Heart right ventricle (tissue), 16 donors: ENCODE results near the gene TMEM100. TPM values are rescaled to one million over a fixed set of nuclear protein-coding genes. Genes with fewer than 3 reads are reported as not detected.

ENCODE experiments used
- ATAC-seq, 8 donors: fragments of 200-7000 bp; cut with Tn5 transposase; one replicate each; pipeline ENCODE4 v1.9.1; 2020; ENCODE audit warnings: mild to moderate bottlenecking in 8 of 8, moderate library complexity in 8 of 8, moderate number of reproducible peaks in 1 of 8
- DNase-seq, 2 donors: peaks; one replicate each; pipeline ENCODE4 v3.0.0-alpha.2; 2020
- H3K27ac ChIP-seq, 10 donors: fragments of 200-600 bp; sonication (generic) in 2 of 10; one replicate each; pipeline versions ENCODE4 v1.5.0 to v1.8.0; 2020 to 2022; ENCODE audit warnings: mild to moderate bottlenecking in 3 of 10
- H3K27me3 ChIP-seq, 7 donors: fragments of 200-600 bp; one replicate each; pipeline ENCODE4 v1.8.0; 2021 to 2022; ENCODE audit warnings: mild to moderate bottlenecking in 2 of 7
- H3K36me3 ChIP-seq, 9 donors: fragments of 200-600 bp; sonication (generic) in 1 of 9; one replicate each; pipeline versions ENCODE4 v1.5.0 to v1.8.0; 2020 to 2022; ENCODE audit warnings: mild to moderate bottlenecking in 2 of 9
- H3K4me1 ChIP-seq, 9 donors: fragments of 200-600 bp; sonication (generic) in 1 of 9; one replicate each; pipeline versions ENCODE4 v1.5.0 to v1.8.0; 2020 to 2022; ENCODE audit warnings: mild to moderate bottlenecking in 4 of 9
- H3K4me3 ChIP-seq, 10 donors: fragments of 200-600 bp; sonication (generic) in 2 of 10; one replicate each; pipeline versions ENCODE4 v1.5.0 to v1.8.0; 2020 to 2022; ENCODE audit warnings: mild to moderate bottlenecking in 7 of 10, moderate library complexity in 2 of 10
- H3K9me3 ChIP-seq, 11 donors: fragments of 200-600 bp in 10 of 11; sonication (generic) in 2 of 11; one replicate each; pipeline versions ENCODE4 v1.5.0 to v1.8.0; 2013 to 2022; ENCODE audit warnings: mild to moderate bottlenecking in 2 of 11, control low read depth in 1 of 11, moderate library complexity in 1 of 11
- WGBS, 2 donors: extraction: QIAGEN DNeasy Blood & Tissue Kit; methylation state at CpG; one replicate each; pipeline ENCODE4 v1.1.7; 2013; ENCODE audit warnings: inconsistent platforms in 1 of 2; 5-methylcytosine and 5-hydroxymethylcytosine counted together
- intact Hi-C, 10 donors: fragments of 100-400 bp; cut with DNase I; formaldehyde crosslinking; loops; one replicate each; pipeline versions ENCODE4 v1.11.1 to v1.14.2; 2022
- long read RNA-seq, 3 donors: library from polyadenylated mRNA; unstranded; transcript quantifications; one replicate each; pipeline ENCODE4 v2.0.0, GENCODE V29; 2020 to 2021
- polyA plus RNA-seq, 2 donors: library from polyadenylated mRNA; stranded (reverse); fragments of 200-250 nt; gene quantifications; one replicate each; pipeline ENCODE4 v1.2.3, GENCODE V29; 2013
- total RNA-seq, 10 donors: library from RNA; stranded (reverse); fragmentation: NEBNext Ultra II Directional in 3 of 10; extraction: Animal tissue kit (Norgen Biotek cat#: 25700) in 3 of 10; gene quantifications; one replicate each; pipeline versions ENCODE4 v1.2.1 to v1.2.4, GENCODE V29; 2021 to 2023
- TF ChIP-seq, protein P1 (sequence below), 9 donors: fragments of 200-600 bp; sonication (generic) in 2 of 9; IDR thresholded peaks; one replicate each; pipeline versions ENCODE4 v1.5.0 to v1.8.0; 2021 to 2022; ENCODE audit warnings: antibody characterized with exemption in 9 of 9, mild to moderate bottlenecking in 5 of 9, moderate library complexity in 1 of 9
- donor health status: Arrhythmogenic right ventricular cardiomyopathy.
- donor health status: ischemic (EF 13 %, LVEDD 7.1; RV severe dilation, severe dysfunction).
- donor health status: healthy with polysubstance abuse.
- donor health status: DM: no; HTN: yes; CAD: no.
- donor health status: DM: no; HTN: no; CAD: no.
- donor health status: ischemic (EF 25% LVEDD 6.9; RV normal size, moderate dysfunction).
- donor health status: ischemic (EF 25% LVEDD 5.7; RV mildly dilated, moderate dysfunction).
- donor health status: healthy.
- donor health status: DM: yes; HTN: yes; CAD: no.
- donor health status: Ischemic cardiomyopathy.
- donor health status: ischemic (EF 35%, LVEDD 5.7; RV mildly dilated, moderate dysfunction).
- donor health status: nonischemic (EF 11% LVEDD 7.7; RV severe dilation, severe dysfunction).
- donor health status: DM: yes; HTN: yes; CAD: no.
- donor health status: PGD.
- donor health status: ischemic (EF 29% LVEDD 5.4; RV normal size, mild dysfunction).
- donor health status: nonischemic (EF 23%, LVEDD 6.1; RV moderate dilation, normal function).

Gene TMEM100, protein sequence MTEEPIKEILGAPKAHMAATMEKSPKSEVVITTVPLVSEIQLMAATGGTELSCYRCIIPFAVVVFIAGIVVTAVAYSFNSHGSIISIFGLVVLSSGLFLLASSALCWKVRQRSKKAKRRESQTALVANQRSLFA
- 10 to 100 TPM in 1 of 10 donors, 1 to 10 TPM in 9; 1.6 to 12.1 (median 5.7) TPM for total RNA-seq
- polyA plus RNA-seq, result 1 to 10 TPM; 6.4 to 8.3 TPM
- long read RNA-seq, donor 1, partial matches to known transcripts, result 0 of 4 reads
- long read RNA-seq, donor 1, other reads (novel, unspliced or antisense), result 3 of 4 reads
- long read RNA-seq, donor 2, result 0 reads
- long read RNA-seq, donor 3, result 0 reads

DNA sequence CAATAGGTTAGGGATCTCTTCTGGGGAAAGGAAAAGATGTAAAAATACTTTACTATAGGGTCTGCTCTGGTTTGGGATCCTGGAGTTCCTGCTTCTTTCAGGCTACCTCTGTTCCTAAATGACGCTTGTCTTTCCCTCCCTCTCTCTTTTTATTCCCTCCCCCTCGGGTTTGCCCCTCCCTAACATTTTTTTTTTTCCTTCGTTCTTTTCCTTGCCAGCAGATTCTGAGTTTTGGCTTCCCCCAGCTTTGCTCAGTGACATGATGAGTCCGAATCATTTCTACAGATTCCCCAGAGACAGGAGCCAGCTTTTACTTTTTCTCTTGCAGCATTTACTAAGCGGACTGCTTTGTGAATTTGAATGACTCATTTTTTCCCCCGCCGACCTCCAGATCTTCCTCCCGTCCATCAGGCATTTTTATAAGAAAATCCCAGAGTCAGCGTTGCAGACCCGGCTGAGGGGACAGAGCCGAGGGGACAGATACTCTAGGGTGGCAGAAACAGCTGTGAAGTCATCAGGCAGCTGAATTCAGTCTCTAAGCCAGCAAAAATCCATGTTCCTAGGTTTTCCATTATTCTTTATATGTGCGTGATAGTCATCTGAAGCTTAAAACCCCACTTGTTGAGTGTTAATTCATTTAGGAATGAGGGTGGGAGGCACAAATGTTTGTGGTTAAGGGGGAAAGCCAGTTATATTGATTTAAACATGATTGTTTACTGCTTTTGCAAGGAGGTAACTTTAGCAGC, at the start of gene TMEM100:
Gene TMEM100 (minus strand): TSS at position 123 of the 746 bp plus-strand sequence. CDS start 1,794 bp downstream, outside the sequence.
- TF ChIP-seq, protein P1, sequence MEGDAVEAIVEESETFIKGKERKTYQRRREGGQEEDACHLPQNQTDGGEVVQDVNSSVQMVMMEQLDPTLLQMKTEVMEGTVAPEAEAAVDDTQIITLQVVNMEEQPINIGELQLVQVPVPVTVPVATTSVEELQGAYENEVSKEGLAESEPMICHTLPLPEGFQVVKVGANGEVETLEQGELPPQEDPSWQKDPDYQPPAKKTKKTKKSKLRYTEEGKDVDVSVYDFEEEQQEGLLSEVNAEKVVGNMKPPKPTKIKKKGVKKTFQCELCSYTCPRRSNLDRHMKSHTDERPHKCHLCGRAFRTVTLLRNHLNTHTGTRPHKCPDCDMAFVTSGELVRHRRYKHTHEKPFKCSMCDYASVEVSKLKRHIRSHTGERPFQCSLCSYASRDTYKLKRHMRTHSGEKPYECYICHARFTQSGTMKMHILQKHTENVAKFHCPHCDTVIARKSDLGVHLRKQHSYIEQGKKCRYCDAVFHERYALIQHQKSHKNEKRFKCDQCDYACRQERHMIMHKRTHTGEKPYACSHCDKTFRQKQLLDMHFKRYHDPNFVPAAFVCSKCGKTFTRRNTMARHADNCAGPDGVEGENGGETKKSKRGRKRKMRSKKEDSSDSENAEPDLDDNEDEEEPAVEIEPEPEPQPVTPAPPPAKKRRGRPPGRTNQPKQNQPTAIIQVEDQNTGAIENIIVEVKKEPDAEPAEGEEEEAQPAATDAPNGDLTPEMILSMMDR (IDR thresholded peaks at IDR 0.05), result no peak
- 11 to 18% methylated on average over 12 of the region's 12 CpGs for WGBS, 2 donors
- ATAC-seq, result peak; percentile 27 to 81 (median 62)

DNA sequence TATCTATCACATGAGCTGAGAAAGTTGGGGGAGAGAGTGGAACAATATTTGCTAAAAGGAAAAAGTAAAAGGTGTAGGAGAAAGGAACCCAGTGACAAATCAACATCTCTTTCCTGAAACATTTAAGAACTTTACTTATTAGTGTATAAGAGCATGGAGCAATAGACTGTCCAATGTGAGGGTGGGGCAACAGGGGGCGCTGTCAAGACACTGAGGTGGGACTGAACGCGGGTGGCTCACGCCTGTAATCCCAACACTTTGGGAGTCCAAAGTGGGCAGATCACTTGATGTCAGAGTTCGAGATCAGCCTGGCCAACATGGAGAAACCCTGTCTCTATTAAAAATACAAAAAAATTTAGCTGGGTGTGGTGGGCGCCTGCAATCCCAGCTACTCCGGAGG, 49.4 kb upstream of the TMEM100 start:
- Histone ChIP-seq H3K27me3 (no peaks in the 10 kb centered on the region), H3K4me1 (peaks cover 0 to 16% (median 15%) of the 10 kb centered on the region in 9 donors), H3K4me3 (no peak overlapping the region), H3K36me3 (peaks cover 0 to 93% (median 31%) of the 10 kb centered on the region in 9 donors), H3K9me3 (no peaks in the 10 kb centered on the region), H3K27ac (no peak overlapping the region)
- intact Hi-C loops, result loop anchor here in 4 of 10 donors (5.0 to 10.0 kb wide), 4 partner anchors 55 to 245 kb away; no protein-coding TSS in a partner anchor
- DNase-seq (no peak), ATAC-seq (no peak)
- WGBS, 2 donors, result 96 to 97% methylated on average over 7 of the region's 7 CpGs
- TF ChIP-seq, protein P1 (IDR thresholded peaks at IDR 0.05), result peak in 1 of 9 donors; percentile 15

More for the DNA sequence above, at the start of gene TMEM100:
- Histone ChIP-seq H3K4me3 (peak within 1 kb of the TSS in 9 of 10 donors; percentile 9 to 48 (median 37)), H3K27ac (peak within 1 kb of the TSS in 9 of 10 donors; percentile 26 to 69 (median 47)), H3K9me3 (no peaks in the 10 kb centered on the region), H3K4me1 (peaks cover 0 to 44% (median 25%) of the 10 kb centered on the region in 9 donors), H3K27me3 (peaks cover 0 to 10% (median 0%) of the 10 kb centered on the region in 7 donors), H3K36me3 (peaks cover 0 to 3% (median 0%) of the 10 kb centered on the region in 9 donors)
- intact Hi-C loops, result loop anchor here in 2 of 10 donors (5.0 to 10.0 kb wide), 2 partner anchors 39 to 438 kb away; no protein-coding TSS in a partner anchor
- DNase-seq, result peak in 1 of 2 donors; percentile 69

DNA sequence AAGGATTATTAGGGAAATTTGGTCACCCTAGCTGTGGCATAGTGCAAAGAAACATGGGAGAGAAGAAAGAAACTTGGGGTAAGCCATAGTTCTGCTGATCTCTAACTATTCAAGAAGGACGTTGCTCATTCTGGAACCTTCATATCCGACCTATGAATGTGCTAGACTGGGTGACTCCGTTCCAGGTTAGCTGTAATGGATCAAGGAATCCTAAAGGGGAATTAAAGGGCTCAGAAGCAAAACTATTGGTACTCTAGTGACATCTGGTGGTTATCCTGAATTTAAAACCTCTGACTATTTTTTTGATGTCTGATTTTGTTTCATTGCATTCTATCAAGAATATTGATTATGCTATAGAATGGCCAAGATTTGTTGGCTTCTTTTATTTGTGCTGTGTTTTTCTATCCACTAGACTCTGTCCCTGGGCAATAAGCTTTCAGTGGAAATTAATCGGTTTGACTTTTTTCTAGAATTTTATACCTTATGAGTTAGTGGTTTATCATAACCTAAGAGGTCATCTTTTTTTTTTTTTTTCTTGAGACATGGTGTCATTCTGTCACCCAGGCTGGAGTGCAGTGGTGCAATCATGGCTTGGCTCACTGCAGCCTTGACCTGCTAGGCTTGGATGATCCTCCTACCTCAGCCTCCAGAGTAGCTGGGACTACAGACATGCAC, 47.7 kb upstream of the TMEM100 start:
- peak; percentile 44 to 79 (median 66) for ATAC-seq
- Histone ChIP-seq H3K36me3 (peaks cover 0 to 75% (median 14%) of the 10 kb centered on the region in 9 donors), H3K27me3 (no peaks in the 10 kb centered on the region), H3K27ac (no peak overlapping the region), H3K9me3 (no peaks in the 10 kb centered on the region), H3K4me3 (no peak overlapping the region), H3K4me1 (peaks cover 0 to 16% (median 15%) of the 10 kb centered on the region in 9 donors)
- TF ChIP-seq, protein P1 (IDR thresholded peaks at IDR 0.05), result peak; percentile 47 to 79 (median 67)
- intact Hi-C loops, result loop anchor here in 8 of 10 donors (1.0 to 10.0 kb wide), 8 partner anchors 52 to 244 kb away; no protein-coding TSS in a partner anchor
- WGBS, 2 donors, result 45 to 53% methylated on average over 4 of the region's 4 CpGs
- DNase-seq, result no peak
